ENCODE data around the gene MERTK.

- TF ChIP-seq CTCF (conservative IDR thresholded peaks at IDR 0.05 in 1 of 2, IDR thresholded peaks at IDR 0.05 in 1 of 2; ENCODE audit: low read depth in 1 of 2, low read length in 2 of 2) (no peak), EZH2 (IDR thresholded peaks at IDR 0.05; ENCODE audit: low read length, missing control alignments) (no peak)
Measured at GRCh38 chr2:111975053-111975552, 76.7 kb downstream of the MERTK start.
